Stimulated activated CD8-positive, alpha-beta memory T cell treated with anti-CD3 and anti-CD28 coated beads, Interleukin-7, amount 100 ng/mL, for 1 hour (primary cell): ENCODE measurements around the gene CNTN4.

Experiments
- DNase-seq, 2 donors: peaks; one replicate each; pipeline ENCODE4 v3.0.0-alpha.2; 2020; ENCODE audit warnings: low read depth in 2 of 2

Gene CNTN4

GRCh38 chr3:2153053-2153452 is 54.4 kb downstream of the CNTN4 start:
- DNase-seq, result no peak

GRCh38 chr3:2153547-2153946 is 54.9 kb downstream of the CNTN4 start:
- DNase-seq, result no peak

DNA sequence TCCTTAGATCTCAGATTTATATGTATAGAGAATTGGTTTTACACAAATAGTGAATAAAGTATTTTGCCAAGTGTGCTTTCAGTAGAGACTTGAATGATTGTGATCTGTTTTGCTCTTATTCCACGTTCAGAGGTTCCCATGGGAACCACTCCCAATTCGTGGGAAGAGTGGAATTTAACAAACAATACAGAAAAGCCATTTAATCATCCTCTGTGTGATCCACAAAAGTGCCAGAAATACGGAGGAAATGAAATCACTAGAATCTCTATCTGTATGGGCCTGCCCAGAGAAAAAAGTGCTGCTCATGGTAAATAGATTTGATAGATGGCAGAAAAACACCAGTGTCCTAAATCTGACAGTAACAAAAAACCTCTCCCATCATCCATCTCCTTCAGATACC is 56.0 kb downstream of the CNTN4 start:
- no peak for DNase-seq

DNA sequence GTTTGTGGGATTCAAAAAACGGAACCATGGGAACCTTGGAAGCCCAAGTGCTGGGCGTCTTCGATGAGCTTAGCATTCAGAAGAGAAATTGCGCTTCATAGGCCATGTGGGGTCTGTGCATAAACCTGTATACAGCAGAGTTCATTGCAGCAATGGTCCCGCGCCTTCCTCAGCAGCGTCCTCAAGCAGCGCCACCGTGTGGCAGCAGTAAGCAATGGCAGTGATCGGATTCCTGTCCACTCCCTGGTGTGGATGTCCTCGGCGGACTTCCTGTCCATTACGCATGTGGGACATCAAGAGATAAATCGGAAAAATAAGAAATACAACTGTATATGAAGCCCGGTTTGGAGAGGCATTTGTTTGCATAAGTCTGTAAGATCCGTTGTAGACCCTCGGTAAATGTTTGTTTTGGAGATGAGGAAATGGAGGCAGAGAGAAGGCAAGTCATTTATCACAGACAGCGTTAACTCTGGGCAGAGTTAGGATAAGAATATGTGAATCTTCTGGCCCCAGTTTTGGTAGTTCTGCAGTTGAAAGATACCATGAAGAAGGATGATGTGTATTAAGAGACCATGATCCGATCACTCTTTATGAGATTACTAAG is 57.7 kb downstream of the CNTN4 start:
- DNase-seq, result no peak

DNA sequence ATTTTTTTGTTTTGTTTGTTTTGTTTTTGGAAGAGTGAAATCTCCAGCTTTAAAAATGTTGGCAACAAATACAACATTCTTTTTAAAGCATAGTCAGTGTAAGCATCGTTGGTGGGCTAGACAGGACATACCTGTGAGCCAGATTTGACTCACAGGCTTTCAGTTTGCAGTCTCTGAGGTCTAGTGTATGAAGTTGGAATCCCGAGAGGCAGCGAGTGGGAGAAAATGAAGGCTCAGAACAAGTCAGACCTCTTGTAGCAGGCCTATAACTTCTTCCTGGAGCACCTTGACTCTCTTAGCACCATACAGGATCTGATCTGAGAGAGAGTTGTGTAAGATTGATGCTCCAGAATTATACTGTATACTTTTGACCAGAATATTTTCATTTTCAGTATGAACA is 60.2 kb downstream of the CNTN4 start:
- no peak for DNase-seq

GRCh38 chr3:2166552-2166951 is 67.9 kb downstream of the CNTN4 start:
- DNase-seq, result no peak

DNA sequence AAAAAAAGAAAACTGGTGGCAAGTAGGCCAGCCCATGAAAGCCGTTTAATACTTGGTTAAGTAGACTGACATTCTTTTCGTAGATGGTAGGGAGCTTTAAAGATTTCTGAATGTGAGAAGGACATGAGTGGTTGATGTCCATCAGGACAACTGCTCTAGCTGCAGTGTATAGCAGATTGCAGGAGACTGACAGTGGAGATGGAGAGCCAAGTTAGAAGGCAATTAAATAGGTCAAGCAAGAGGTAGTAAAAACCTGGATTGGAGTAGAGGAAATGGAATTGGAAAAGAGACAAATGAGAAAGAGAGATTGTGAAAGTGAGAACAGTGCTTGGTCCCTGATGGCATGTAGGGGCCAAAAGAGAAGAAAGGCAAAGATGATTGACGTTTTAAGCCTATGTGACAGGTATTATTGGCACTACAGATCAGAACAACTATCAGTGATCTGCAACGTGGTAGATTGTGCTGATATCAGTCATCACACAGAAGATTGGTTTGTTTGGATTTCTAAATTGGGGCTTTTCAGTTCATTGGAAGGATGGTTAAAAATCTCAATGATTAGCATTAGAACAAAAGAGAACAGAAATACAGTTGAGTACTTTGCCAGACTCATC is 74.0 kb downstream of the CNTN4 start:
- DNase-seq, result no peak

DNA sequence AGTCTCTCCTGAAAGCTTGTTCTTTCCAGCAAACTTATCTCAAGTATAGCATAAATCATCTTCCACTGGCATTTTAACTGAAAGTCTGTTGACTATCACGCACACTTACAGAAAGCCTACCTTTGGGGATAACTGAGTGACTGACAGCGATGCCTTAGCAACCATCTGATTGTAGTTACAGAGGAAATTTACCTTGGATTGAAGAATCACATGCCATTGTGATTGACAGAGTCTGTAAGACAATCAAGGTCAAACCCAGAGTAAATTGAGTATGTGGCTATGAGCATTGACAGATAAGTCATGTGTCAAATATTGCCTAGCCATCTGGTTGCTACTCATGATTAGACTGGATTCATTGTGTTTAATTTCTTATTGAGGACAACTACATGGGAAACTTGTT is 82.0 kb downstream of the CNTN4 start:
- DNase-seq, result no peak

- DNase-seq, result no peak
Measured at GRCh38 chr3:2198776-2199279, 100.2 kb downstream of the CNTN4 start.

DNA sequence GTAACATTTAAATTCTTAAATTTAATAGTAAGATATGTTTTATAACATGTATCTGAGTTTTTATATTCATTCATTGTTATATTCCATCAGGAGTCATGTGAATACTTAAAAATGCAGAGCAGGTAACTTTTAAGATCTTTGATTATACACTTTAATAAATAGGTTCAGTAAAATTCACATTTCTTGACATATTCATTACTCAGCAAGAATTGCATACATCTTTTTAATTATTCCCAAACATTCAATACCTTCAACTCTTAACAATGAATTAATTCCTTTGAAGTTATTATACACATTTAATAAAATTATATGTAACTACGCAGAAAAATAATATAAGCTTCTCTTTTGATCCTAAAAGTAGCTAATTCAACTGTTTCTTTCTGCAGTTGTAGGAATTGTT is 105.4 kb downstream of the CNTN4 start:
- DNase-seq, result no peak

DNA sequence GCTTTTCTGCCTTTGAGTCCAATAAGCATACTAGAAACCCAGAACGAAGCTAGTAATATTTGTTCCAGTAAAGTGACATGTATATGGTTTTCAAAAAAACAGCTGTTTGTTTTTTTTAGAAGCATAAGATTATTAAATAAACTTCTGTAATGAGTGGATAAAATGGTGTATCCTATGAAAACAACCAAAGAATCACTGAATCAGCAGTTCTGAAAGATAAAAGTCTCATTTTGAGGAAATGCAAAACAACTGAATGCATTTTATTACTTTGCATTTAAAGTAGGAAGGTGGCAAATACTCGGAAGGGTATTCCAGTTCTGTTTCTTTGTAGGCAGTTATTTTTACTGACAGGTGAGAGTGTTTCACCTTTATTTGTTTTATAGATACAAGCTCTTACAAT is 107.0 kb downstream of the CNTN4 start:
- no peak for DNase-seq

- no peak for DNase-seq
Measured at GRCh38 chr3:2206536-2206935, 107.9 kb downstream of the CNTN4 start.

DNA sequence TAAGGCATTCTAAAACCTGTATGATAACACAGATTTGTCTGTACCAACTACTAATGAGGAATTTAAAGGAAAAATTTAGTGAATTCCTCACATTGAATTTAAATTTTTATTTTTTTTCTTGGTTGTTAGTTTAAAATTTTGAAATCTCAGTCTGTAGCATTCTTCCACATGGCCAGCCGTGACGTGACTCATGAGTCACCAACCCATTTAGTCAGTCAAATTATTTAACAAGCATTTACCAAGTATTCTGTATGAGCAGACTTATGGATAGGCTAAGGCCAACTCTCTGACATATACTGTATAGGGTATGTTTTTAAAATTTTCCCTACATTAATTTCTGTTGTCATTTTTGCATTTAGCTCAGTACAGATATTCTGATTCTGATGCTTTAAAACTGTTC is 112.9 kb downstream of the CNTN4 start:
- DNase-seq, result no peak

DNA sequence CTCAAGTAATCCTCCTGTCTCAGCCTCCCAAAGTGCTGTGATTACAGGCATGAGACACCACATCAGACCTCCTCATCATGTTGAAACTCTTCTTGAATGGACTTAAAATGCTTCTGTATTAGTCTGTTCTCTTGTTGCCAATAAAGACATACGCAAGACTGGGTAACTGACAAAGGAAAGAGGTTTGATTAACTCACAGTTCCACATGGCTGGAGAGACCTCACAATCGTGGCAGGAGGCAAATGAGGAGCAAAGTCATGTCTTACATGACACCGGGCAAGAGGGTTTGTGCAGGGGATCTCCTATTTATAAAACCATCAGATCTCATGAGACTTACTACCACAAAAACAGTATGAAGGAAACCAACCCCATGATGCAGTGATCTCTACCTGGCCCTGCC is 113.5 kb downstream of the CNTN4 start:
- DNase-seq, result no peak

- DNase-seq, result no peak
Measured at GRCh38 chr3:2218375-2218774, 119.7 kb downstream of the CNTN4 start.

- no peak for DNase-seq
Measured at GRCh38 chr3:2218816-2219215, 120.2 kb downstream of the CNTN4 start.

DNA sequence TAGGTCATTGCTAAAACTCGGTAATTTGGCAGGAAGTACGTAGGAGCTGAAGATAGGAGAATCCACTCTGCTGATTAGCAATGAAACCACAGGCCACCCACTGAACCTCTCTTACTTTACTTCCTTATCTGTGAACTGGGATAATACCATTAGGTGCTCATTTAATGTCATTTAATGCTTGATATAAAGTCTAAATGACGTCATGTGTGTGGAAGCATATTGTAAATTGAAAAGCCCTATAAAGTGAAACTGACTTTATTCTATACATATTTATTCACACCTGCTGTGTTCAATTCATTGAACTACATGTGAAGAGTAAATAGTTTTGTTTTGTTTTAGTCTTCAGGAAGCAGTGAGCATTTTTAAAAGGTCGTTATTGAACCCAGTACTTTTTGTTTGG is 137.5 kb downstream of the CNTN4 start:
- DNase-seq, result no peak

DNA sequence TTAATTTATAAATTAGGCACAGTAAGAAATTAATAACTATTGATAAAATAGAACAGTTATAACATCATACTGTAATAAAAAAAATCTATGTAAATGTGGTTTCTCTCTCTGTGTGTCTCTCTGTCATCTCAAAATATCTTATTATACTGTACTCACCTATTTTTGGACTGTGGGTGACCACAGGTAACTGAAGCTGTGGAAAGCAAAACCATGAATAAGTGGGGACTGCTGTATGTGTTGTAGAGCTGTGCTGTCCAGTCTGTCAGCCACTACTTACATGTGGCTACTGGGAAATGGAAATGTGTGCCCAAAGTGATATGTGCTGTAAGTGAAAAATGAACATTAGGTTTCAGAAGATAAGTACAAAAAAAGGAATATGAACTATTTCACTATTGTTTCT is 145.5 kb downstream of the CNTN4 start:
- DNase-seq, result no peak

- DNase-seq, result no peak
Measured at GRCh38 chr3:2246873-2247648, 148.4 kb downstream of the CNTN4 start.

DNA sequence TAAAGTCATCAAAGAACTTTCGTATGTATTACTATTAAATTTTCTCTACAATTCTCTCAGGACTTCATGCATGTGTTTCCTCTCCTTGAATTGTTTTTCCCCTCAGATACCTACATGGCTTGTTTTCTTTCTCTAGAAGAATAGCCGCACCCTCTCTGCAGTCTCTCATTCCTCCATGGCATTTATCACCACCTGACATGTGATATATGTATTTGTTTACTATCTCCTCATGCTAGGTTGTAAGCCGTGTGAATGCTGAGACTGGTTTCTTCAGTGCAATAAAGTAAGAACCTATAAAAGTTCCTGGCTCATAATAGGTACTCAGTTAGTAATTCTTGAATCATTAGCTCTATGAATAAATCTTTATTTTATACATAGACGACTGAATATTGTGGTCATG is 149.2 kb downstream of the CNTN4 start:
- no peak for DNase-seq

DNA sequence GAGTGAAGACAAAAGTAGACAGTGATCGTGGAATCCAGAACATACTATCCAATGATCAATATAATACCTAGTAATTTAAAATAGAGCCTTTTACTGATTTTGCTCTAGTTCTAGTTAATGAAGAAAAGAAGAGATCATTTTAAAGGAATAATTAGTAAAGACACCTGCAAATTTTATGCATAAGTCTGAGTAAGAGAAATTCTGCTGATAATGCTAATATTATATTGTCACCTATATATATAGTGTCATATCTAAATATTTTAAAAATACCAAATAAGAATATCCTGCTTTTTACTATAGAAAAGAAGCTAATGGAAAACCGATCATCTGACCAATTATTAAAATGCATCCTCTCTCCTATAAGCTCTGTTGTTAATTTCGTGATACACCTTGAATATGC is 152.1 kb downstream of the CNTN4 start:
- no peak for DNase-seq

DNA sequence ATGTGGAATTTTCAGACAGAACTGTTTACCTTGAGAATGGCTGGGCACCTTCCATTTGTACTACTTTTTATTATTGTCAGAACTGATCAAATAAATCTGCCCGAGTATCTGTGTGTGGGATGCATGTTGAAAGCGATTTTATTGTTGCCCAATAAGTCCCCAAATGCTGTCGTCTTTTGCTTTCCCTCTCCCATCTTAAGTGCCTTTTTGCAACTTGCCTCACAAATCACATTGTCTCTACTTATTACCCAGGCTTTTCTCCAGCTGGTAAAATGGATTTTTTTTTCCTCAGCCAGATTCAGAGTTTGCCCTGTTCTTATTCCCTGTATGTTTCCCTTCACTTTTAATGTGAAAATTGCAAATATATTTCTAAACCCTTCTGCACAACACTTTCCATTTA is 163.1 kb downstream of the CNTN4 start:
- DNase-seq, result no peak

GRCh38 chr3:2262204-2262603 is 163.5 kb downstream of the CNTN4 start:
- DNase-seq, result no peak
